Type B pancreatic cell (in vitro differentiated cells): ENCODE results near the gene TRIM72. TPM values are rescaled to one million over a fixed set of nuclear protein-coding genes. Genes with fewer than 3 reads are reported as not detected.
"Not testable (repeated sequence)": the region's sequence is repeated elsewhere in the genome, so short reads cannot be mapped to it uniquely, and the experiment has no call there.

Experiments
- DNase-seq: peaks from one replicate; pipeline ENCODE4 v3.0.0; 2021; ENCODE audit warnings: mixed read lengths; ENCODE audit not compliant: unreplicated experiment; ENCODE audit errors: extremely low spot score
- H3K27ac Mint-ChIP-seq: 2 replicates; pipeline ENCODE4 v1.8.0; 2021; ENCODE audit warnings: mild to moderate bottlenecking, mixed read lengths
- H3K27me3 Mint-ChIP-seq: 2 replicates; pipeline ENCODE4 v1.8.0; 2021; ENCODE audit warnings: mixed read lengths
- H3K36me3 Mint-ChIP-seq: 2 replicates; pipeline ENCODE4 v1.8.0; 2021; ENCODE audit warnings: mixed read lengths
- H3K4me1 Mint-ChIP-seq: one replicate; pipeline ENCODE4 v1.8.0; 2021; ENCODE audit warnings: mixed read lengths; ENCODE audit not compliant: unreplicated experiment
- H3K4me3 Mint-ChIP-seq: 2 replicates; pipeline ENCODE4 v1.8.0; 2021; ENCODE audit warnings: mild to moderate bottlenecking, mixed read lengths
- H3K9me3 Mint-ChIP-seq: 2 replicates; pipeline ENCODE4 v1.8.0; 2021; ENCODE audit warnings: mixed read lengths
- CTCF ChIP-seq: fragments of 200-600 bp; sonication (generic); conservative IDR thresholded peaks from 2 replicates; pipeline ENCODE4 v1.5.0; 2021; ENCODE audit warnings: antibody characterized with exemption, mild to moderate bottlenecking
- total RNA-seq: library from RNA; stranded (reverse); gene quantifications from 2 replicates; pipeline ENCODE4 v1.2.1, GENCODE V29; 2021; ENCODE audit warnings: low replicate concordance

TRIM72 gene
- total RNA-seq, 1 donor from 2014 or later = not detected

GRCh38 chr16:31238041-31238440 lies 24.1 kb downstream of the TRIM72 start:
- Mint-ChIP-seq H3K36me3 (no peaks in the 10 kb centered on the region), H3K4me3 (no peak overlapping the region), H3K4me1 (no peaks in the 10 kb centered on the region), H3K9me3 (no peaks in the 10 kb centered on the region), H3K27ac (no peak overlapping the region), H3K27me3 (peaks cover 16% of the 10 kb centered on the region)
- TF ChIP-seq CTCF = no peak
- no peak for DNase-seq

GRCh38 chr16:31242206-31242605 lies 28.3 kb downstream of the TRIM72 start:
- Mint-ChIP-seq H3K4me3 (no peak overlapping the region), H3K4me1 (no peaks in the 10 kb centered on the region), H3K36me3 (no peaks in the 10 kb centered on the region), H3K27ac (no peak overlapping the region), H3K27me3 (peaks cover 34% of the 10 kb centered on the region), H3K9me3 (no peaks in the 10 kb centered on the region)
- no peak for TF ChIP-seq CTCF
- no peak for DNase-seq

GRCh38 chr16:31243734-31244670 lies 30.1 kb downstream of the TRIM72 start:
- Mint-ChIP-seq H3K27me3 (peaks cover 32% of the 10 kb centered on the region), H3K27ac (no peak overlapping the region), H3K9me3 (no peaks in the 10 kb centered on the region), H3K36me3 (no peaks in the 10 kb centered on the region), H3K4me1 (no peaks in the 10 kb centered on the region), H3K4me3 (no peak overlapping the region)
- DNase-seq = no peak
- TF ChIP-seq CTCF = no peak

GRCh38 chr16:31245598-31245997 lies 31.7 kb downstream of the TRIM72 start:
- not testable (repeated sequence) for H3K9me3 Mint-ChIP-seq, H3K27ac Mint-ChIP-seq, DNase-seq, H3K4me1 Mint-ChIP-seq, H3K4me3 Mint-ChIP-seq, H3K36me3 Mint-ChIP-seq
- H3K27me3 Mint-ChIP-seq = peaks cover 28% of the 10 kb centered on the region

- DNase-seq = no peak
- Mint-ChIP-seq H3K27ac (no peak overlapping the region), H3K27me3 (peaks cover 28% of the 10 kb centered on the region), H3K4me1 (no peaks in the 10 kb centered on the region), H3K36me3 (no peaks in the 10 kb centered on the region), H3K4me3 (no peak overlapping the region), H3K9me3 (no peaks in the 10 kb centered on the region)
- no peak for TF ChIP-seq CTCF
Observed at GRCh38 chr16:31246296-31246695, 32.4 kb downstream of the TRIM72 start.

GRCh38 chr16:31248344-31248743 lies 34.4 kb downstream of the TRIM72 start:
- peaks cover 28% of the 10 kb centered on the region for H3K27me3 Mint-ChIP-seq
- no peak for TF ChIP-seq CTCF
- no peaks in the 10 kb centered on the region for H3K36me3 Mint-ChIP-seq
- no peak for DNase-seq
- no peak overlapping the region for H3K27ac Mint-ChIP-seq
- H3K4me1 Mint-ChIP-seq = no peaks in the 10 kb centered on the region
- H3K9me3 Mint-ChIP-seq = no peaks in the 10 kb centered on the region
- H3K4me3 Mint-ChIP-seq = no peak overlapping the region
